GM12891 (cell line): ENCODE measurements around the gene CGNL1.

ENCODE experiments used
- POLR2A ChIP-seq: IDR thresholded peaks from 2 replicates; pipeline ENCODE4 v1.6.1; 2011; ENCODE audit warnings: low read depth, low read length, control low read depth
- POLR2AphosphoS5 ChIP-seq: IDR thresholded peaks from 2 replicates; pipeline ENCODE4 v1.6.1; 2011; ENCODE audit warnings: low read depth, low read length, control low read depth

DNA sequence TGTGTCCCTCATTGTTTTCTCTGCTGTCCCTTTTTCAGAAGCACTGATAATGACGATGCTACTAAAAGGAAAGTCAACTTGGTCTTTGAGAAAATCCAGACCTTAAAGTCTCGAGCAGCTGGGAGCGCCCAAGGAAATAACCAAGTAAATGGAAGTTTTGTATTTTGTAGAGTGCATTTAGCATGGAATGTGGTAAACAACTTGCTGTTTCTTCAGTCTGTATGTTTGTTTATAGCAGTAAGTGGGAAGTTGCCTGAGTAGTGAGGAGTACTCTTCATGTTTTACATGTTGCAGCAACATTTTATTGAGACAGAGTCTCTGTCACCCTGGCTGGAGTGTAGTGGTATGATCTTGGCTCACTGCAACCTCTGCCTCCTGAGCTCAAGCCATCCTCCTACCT is 66.0 kb downstream of the CGNL1 start:
- TF ChIP-seq POLR2AphosphoS5 (no peak), POLR2A (no peak)
